Measurements from ENCODE around the gene RAD17.

DNA sequence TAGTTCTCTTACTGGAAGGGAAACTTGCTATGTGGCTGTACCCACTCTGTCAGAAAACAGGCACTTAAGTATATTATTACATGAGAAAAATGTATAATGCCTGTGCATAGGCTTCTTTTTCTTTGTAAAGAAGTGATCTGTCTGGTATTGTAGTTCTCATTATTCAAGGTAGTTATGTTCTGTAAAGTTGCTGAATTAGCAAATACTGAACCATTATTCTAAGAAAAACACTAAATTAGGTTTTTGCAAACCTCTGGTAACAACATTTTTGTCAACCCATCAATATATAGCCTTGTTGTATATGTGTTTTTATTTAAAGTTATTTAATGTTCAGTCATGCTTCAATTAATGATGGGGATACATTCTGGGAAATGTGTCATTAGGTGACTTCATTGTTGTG is 8.8 kb downstream of the RAD17 start:
- no peak for TF ChIP-seq EZH2 (IDR thresholded peaks at IDR 0.05; ENCODE audit: insufficient read depth, poor library complexity, severe bottlenecking)
- no peak for TF ChIP-seq EZH2phosphoT487 (IDR thresholded peaks at IDR 0.05; ENCODE audit: insufficient read depth, low read depth)

Measured in GM23248 (cell line).